Tibial artery (tissue), 4 donors: ENCODE results near the gene METRN.

ENCODE experiments used
- DNase-seq, 2 donors: peaks; one replicate each; pipeline ENCODE4 v3.0.0-alpha.2; 2019
- H3K27ac ChIP-seq, 2 donors: fragments of 200-600 bp; sonication (generic) in 1 of 2; 1 replicate in 1 of 2; 2 replicates in 1 of 2; pipeline ENCODE4 v1.5.1; 2018 to 2019; ENCODE audit warnings: mild to moderate bottlenecking in 1 of 2
- H3K27me3 ChIP-seq, 2 donors: fragments of 200-600 bp; sonication (generic) in 1 of 2; one replicate each; pipeline versions ENCODE4 v1.5.1 to v1.6.0; 2016 to 2019
- H3K36me3 ChIP-seq, 3 donors: fragments of 200-600 bp; sonication (generic) in 2 of 3; one replicate each; pipeline ENCODE4 v1.5.1; 2016 to 2019; ENCODE audit warnings: mild to moderate bottlenecking in 2 of 3
- H3K4me1 ChIP-seq, 4 donors: fragments of 200-600 bp; sonication (generic) in 2 of 4; 1 replicate in 3 of 4; 2 replicates in 1 of 4; pipeline ENCODE4 v1.5.1; 2016 to 2019
- H3K4me3 ChIP-seq, 2 donors: fragments of 200-600 bp; sonication (generic) in 1 of 2; 1 replicate in 1 of 2; 2 replicates in 1 of 2; pipeline ENCODE4 v1.5.1; 2018 to 2019; ENCODE audit warnings: mild to moderate bottlenecking in 2 of 2
- H3K9me3 ChIP-seq, 3 donors: fragments of 200-600 bp; sonication (generic) in 1 of 3; one replicate each; pipeline ENCODE4 v1.5.1; 2016 to 2019
- CTCF ChIP-seq, 2 experiments: fragments of 200-600 bp in 1 of 2; fragments of 450-650 bp in 1 of 2; IDR thresholded peaks; one replicate each; pipeline ENCODE4 v1.5.1; 2017 to 2019; ENCODE audit warnings: antibody characterized with exemption in 2 of 2, mild to moderate bottlenecking in 1 of 2, moderate library complexity in 1 of 2
- intact Hi-C: fragments of 100-400 bp; cut with DNase I; formaldehyde crosslinking; loops from one replicate; pipeline ENCODE4 v1.15.0; 2023; ENCODE audit warnings: low total_unique reads

The METRN gene

DNA sequence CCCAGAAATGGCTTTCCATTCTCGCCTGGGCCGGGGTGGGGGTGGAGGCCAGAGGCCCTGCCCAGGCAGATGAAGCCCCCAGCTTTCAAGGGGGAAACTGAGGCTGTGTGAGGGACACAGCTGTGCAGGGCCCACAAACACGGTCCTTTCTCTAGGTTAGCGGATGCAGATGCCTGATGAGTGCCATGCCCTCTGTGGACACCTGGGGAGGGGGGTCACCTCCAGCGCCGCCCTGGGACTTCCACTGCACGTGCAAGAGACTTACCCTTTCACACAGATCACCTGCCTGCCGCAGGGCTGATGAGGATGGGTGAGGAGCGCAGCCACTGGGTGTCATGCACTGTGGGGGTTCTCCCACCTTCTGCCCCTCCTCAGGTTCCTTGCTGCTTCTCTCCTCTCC lies 3.5 kb downstream of the METRN start:
- no peaks in the 10 kb centered on the region for H3K9me3 ChIP-seq
- no peak for DNase-seq
- intact Hi-C loops, result no loop called here
- TF ChIP-seq CTCF (IDR thresholded peaks at IDR 0.05), result no peak
- H3K4me1 ChIP-seq, result peaks cover 0 to 59% (median 39%) of the 10 kb centered on the region in 4 donors
- no peak overlapping the region for H3K4me3 ChIP-seq
- H3K27ac ChIP-seq, result no peak overlapping the region
- H3K27me3 ChIP-seq, result peaks cover 0 to 19% of the 10 kb centered on the region in 2 donors
- no peaks in the 10 kb centered on the region for H3K36me3 ChIP-seq

DNA sequence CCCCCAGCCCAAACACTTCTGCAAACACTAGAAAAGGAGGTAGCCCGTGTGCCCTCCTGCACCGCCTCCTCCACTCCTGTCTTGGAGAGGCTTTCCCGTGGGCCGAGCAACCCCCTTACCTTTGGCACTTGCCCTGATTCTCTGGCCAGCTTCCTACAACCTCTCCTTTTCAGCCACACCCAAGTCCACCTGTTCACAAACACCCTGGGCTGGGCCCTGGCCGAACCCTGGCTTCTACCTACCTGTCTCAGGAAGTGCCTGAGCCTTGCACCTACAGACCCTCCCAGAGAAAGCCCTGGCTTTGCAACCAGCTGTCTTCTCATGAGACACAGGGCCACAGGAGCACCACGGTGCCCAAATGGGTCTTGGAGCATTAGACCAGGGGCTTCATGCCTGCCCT lies 4.0 kb downstream of the METRN start:
- DNase-seq, result no peak
- H3K4me1 ChIP-seq, result peaks cover 0 to 59% (median 39%) of the 10 kb centered on the region in 4 donors

GRCh38 chr16:719815-720446 lies 5.0 kb downstream of the METRN start:
- intact Hi-C loops, result no loop called here
- peaks cover 0 to 14% of the 10 kb centered on the region in 2 donors for H3K27me3 ChIP-seq
- no peaks in the 10 kb centered on the region for H3K36me3 ChIP-seq
- no peaks in the 10 kb centered on the region for H3K9me3 ChIP-seq
- peak overlapping the region; percentile 63 to 74 for H3K4me3 ChIP-seq
- no peak for TF ChIP-seq CTCF (IDR thresholded peaks at IDR 0.05)
- H3K27ac ChIP-seq, result peak overlapping the region; percentile 77 to 92
- no peak for DNase-seq
- peaks cover 0 to 52% (median 33%) of the 10 kb centered on the region in 4 donors for H3K4me1 ChIP-seq

More for the DNA sequence above, 4.0 kb downstream of the METRN start:
- Histone ChIP-seq H3K27me3 (peaks cover 0 to 19% of the 10 kb centered on the region in 2 donors), H3K36me3 (no peaks in the 10 kb centered on the region), H3K9me3 (no peaks in the 10 kb centered on the region), H3K4me3 (no peak overlapping the region), H3K27ac (no peak overlapping the region)
- intact Hi-C loops, result no loop called here
- no peak for TF ChIP-seq CTCF (IDR thresholded peaks at IDR 0.05)

DNA sequence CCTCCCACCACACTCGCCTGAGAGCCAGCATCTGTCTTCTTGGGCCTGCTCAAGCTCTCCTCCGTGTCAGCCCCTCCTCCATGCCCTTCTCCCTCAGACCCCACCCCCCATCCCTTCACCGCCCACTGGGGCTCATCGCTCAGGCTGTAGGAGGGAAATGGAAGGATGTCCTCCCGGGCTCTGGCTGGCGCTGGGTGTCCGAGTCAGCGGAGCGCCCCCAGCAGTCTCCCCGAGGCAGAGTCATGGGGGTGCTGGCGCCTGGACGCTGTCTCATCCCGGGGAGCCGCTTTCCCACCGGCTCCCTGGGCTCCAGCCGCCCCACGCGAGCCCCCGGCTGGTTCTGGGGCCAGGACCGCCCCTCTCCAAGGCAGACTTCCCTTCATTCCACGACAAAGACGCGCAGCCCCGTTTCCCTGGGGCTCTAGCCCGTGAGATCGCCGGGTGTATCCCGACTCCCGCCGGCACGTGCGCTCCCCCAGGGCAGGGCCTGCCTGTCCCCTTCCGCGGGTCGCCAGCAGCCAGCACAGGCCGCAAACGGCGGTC lies 5.6 kb downstream of the METRN start:
- H3K4me1 ChIP-seq, result peaks cover 0 to 48% (median 31%) of the 10 kb centered on the region in 4 donors
- intact Hi-C loops, result no loop called here

GRCh38 chr16:720990-721764 lies 6.3 kb downstream of the METRN start, which contains the start of gene ANTKMT:
Gene ANTKMT (plus strand): TSS chr16:721146. CDS start chr16:721275, 129 bp downstream.
- peak; percentile 40 to 84 for DNase-seq
- peak; percentile 7 to 22 for TF ChIP-seq CTCF (IDR thresholded peaks at IDR 0.05)
- Histone ChIP-seq H3K4me1 (peaks cover 0 to 43% (median 25%) of the 10 kb centered on the region in 4 donors), H3K9me3 (no peaks in the 10 kb centered on the region), H3K27me3 (peaks cover 0 to 21% of the 10 kb centered on the region in 2 donors), H3K36me3 (no peaks in the 10 kb centered on the region), H3K27ac (peak within 1 kb of the TSS; percentile 77 to 92), H3K4me3 (peak within 1 kb of the TSS; percentile 63 to 74)
- intact Hi-C loops, result no loop called here

More for the DNA sequence above, 5.6 kb downstream of the METRN start:
- Histone ChIP-seq H3K4me3 (peak overlapping the region; percentile 63 to 74), H3K27me3 (peaks cover 0 to 20% of the 10 kb centered on the region in 2 donors), H3K9me3 (no peaks in the 10 kb centered on the region), H3K36me3 (no peaks in the 10 kb centered on the region), H3K27ac (peak overlapping the region; percentile 77 to 92)
- no peak for DNase-seq
- no peak for TF ChIP-seq CTCF (IDR thresholded peaks at IDR 0.05)
